HL-60 (cell line): ENCODE measurements around the gene TPM1.

Experiments
- CTCF ChIP-seq: IDR thresholded peaks from one replicate; pipeline ENCODE4 v1.5.1; 2011; ENCODE audit warnings: low read length, control low read depth, inconsistent platforms; ENCODE audit not compliant: insufficient read depth
- POLR2AphosphoS5 ChIP-seq: IDR thresholded peaks from 2 replicates; pipeline ENCODE4 v1.6.1; 2012; ENCODE audit warnings: low read depth
- REST ChIP-seq: IDR thresholded peaks from 2 replicates; pipeline ENCODE4 v1.6.1; 2012; ENCODE audit warnings: low read depth; ENCODE audit not compliant: insufficient replicate concordance

- TF ChIP-seq CTCF = no peak
- TF ChIP-seq REST = no peak
- no peak for TF ChIP-seq POLR2AphosphoS5
These were observed 53.6 kb downstream of the TPM1 start for GRCh38 chr15:63096178-63096577.
